ENCODE results near the gene RAPGEF4.
"Not testable (repeated sequence)": the region's sequence is repeated elsewhere in the genome, so short reads cannot be mapped to it uniquely, and the experiment has no call there.

Gene RAPGEF4

DNA sequence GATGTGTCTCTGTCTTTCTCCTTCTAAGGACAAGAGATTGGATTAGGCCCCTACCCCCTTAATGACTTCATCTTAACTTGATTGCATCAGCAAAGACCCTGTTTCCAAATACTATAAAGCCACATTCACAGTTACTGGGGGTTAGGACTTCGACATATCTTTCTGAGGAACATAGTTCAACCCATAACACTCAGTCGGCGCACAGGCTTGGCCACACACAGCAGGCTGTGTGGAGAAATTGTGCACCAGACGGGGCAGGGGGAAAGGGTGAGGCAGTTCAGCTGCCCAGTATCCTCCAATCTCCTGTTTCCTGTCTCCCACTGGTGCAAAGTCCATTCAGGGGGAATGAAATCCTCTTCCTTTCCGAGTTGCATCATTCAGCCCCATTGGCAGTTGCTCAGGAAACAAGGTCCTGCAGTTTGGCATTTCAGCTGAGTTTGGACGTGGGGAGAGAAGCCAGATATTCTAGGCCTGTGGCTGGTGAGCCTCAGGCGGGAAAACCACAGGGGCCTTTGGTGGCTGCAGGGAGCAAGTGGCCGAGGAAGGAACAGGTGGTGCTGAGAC is 9.4 kb upstream of the RAPGEF4 start:
- no peak for DNase-seq (ENCODE audit: low read depth)

DNA sequence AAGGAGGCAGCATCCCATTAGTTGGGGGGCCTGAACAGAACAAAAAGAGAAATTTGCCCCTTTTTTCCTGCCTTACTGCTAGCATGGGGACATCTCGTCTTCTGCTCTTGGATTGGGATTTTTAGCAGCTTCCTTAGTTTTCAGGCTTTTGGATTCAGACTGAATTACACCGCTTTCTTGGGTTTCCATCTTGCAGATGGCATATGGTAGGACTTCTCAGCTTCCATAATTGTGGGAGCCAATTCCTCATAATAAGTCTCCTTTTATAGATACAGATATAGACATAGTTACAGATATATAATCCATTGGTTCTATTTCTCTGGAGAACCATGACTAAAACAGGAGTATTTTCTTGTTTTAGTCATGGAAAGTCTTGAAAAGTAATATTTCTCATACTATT is 5.2 kb upstream of the RAPGEF4 start:
- DNase-seq (ENCODE audit: low read depth): no peak

DNA sequence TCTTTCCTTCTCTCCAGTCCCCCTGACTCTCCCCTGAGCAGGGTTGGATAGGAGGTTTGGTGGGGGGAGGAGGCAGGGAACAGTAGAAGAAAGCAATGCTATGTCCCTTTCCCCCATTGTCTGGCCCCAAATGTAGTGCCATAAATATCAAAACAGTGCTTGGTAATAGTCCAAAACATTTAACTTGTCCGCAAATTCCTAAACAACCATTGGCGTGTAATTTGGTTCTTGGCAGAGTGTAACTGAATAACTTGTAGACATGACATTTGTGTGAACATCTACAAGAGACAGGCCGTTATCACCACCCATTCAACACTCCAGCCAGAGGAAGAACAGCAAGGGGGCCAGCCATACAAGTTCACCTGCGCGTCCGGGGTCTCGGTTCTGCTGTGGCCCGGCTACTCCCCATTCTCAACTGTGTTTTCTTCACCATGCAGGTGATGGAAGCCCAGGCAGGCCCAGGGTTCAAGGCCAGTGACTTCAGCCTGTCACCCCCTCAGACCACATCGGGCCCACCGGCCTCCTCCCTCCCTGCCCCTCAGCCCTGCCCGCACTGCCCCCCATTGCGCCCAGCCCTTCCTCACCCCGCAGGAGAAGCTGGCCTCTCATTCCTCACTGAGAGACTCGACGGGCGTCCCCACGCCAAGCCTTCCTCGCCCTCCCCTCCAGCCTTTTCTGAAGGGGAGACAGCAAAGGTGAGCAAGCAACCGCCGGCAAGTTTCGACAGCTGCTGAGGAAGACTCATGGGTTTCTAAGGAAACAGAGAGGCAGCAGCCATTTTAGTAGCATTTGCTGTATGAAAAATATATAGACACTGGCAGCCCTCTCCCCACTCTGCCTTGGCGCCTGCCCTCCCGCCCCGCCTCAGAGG is 699 bp upstream of the RAPGEF4 start:
- DNase-seq (ENCODE audit: low read depth): no peak

DNA sequence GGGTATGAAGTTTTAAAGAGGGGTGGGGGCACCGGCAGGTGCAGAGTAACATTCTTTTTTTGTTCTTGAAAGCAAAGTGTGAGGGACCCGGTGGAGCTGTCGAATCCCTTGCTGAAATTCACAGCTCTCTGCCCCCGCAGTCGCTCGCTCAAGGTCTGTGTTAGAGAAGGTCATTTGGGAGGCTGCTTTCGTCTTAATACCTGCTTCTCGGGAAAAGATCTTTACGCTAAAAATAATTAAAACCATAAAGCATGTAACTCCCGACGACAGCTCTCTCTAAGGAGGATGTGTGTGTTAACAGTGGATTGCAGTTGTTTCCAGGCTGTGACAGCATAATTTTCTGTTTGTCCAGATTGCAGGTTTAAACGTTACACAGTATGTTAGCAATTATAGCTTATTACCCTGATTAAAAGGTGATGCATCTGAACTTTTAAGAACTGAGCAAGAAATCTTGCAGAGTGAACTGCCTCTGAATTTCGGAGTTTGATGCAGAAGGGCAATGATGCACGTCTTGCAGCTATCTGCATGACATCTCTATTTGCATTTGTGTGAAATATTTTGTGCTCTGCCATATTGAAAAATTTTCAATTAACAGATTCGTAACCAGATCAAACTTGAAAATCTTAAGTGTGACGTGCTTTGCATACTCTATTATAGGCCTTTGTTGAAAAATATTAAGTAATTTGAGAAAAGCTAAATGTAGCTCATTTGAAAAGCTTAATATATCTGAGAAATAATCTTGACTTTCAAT is 954 bp downstream of the RAPGEF4 start:
- DNase-seq (ENCODE audit: low read depth): no peak

DNA sequence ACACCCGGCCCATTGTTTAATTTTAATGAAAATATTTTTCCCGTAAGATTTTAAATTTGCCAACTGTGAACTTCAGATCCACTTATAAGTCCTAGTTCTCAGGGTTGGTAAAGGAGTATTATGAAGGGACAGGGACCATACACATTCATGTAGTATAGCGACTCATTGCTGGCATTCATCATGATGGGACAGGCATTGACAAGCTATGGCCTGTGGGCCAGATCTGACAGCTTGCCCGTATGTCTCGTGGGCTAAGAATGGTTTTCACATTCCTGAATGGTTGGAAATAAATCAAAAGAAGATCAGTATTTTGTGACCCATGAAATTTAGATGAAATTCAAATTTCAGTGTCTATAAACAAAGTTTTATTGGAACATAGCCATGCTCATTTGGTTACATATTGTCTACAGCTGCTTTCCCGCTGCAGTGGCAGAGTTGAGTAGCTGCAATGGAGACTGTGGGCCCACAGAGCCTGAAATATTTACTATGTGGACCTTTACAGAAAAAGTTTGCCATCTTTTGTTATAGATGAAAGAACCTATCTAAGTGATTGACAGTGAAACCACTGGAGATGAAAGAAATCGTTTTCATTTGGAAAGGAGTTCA is 4.1 kb downstream of the RAPGEF4 start:
- DNase-seq (ENCODE audit: low read depth): no peak

DNA sequence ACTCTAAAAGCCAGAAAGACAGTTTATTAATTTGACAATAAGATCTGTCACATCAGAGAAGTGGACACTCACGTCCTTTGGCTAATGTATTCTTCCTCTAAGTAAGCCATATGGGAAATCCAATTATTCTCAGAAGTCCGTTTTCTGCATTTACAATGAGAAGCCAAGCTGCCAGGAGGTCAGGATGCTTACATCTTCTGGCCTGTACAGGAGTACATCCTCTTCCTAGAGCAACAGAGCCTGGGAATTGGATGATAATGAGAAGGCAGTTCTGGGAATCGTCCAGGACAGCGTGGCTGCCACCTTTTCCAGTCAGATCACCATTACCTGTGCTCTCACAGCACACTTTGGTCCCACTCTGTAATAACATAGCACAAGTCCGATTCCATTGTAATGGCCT is 5.2 kb downstream of the RAPGEF4 start:
- DNase-seq (ENCODE audit: low read depth): no peak

DNA sequence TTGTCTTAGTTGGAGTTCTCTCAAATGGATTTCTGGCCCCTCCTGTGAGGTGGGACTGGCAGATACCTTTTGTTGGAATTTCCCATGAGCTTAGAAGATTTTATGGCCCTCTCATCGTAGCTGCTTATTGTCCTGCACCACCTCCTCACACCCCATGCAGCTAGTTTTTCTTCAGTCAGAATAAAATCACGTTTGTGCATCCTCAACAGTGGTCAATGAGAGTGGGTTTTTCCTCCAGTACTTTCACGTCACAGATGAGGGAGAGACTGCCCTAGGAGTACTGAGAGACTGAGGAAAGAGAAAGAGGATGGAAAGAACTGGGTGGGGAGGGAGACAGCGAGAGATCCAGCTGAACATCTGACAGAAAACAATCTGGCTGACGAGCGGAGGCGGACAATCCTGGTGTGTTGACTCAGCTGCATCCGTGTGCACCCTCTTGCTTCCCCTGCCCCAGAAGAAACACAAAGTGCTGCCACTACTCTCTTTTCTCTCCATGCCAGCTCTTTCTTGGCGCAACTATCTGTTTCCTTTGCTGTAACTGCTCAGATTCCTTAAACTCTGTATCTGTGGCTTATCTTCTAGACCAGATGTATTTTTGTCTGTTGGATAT is 7.4 kb downstream of the RAPGEF4 start:
- no peak for DNase-seq (ENCODE audit: low read depth)

DNA sequence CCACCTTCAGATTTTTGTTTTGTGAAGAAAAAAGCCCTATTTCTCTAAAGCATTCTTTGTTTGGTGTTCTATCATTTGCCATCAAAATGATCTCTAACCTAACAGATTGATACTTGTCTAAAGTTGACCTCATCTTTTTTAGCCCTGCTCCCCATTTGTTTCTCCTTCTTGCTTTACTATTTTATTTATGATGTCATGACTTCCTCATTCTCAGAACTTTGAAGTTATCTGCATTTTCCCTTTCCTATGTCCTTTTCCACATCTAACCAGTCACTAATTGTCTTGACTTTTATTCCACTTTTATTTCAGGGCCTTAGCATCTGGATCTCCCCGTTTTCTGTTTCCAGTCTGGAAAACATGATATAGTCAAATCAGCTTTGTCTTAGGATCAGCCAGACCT is 8.3 kb downstream of the RAPGEF4 start:
- no peak for DNase-seq (ENCODE audit: low read depth)

DNA sequence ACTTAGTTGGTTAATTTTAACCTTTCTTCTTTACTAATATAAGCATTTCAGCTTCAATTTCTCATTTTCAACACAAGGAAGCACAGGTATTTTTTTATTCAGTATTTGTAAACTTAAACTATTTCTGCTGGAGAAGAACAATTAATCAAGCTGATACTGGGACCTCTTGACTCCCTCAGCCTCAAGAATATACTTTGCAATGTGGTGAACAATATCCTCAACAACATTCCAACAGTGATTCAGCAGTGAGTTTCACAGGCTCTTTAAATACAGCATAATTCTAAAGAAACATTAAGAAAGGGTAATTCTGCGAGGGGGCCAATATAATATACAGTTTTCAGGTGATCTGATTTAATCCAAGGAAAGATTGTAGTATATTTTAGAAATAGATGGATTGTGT is 10.0 kb downstream of the RAPGEF4 start:
- no peak for DNase-seq (ENCODE audit: low read depth)

DNA sequence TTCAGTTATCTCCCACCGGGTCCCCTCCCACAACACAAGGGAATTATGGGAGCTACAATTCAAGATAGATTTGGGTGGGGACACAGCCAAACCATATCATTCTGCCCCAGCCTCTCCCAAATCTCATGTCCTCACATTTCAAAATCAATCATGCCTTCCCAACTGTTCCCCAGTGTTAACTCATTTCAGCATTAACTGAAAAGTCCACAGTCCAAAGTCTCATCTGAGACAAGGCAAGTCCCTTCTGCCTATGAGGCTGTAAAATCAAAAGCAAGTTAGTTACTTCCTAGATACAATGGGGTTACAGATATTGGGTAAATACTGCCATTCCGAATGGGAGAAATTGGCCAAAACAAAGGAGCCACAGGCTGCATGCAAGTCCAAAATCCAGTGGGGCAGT is 12.9 kb downstream of the RAPGEF4 start:
- DNase-seq (ENCODE audit: low read depth): not testable (repeated sequence)

DNA sequence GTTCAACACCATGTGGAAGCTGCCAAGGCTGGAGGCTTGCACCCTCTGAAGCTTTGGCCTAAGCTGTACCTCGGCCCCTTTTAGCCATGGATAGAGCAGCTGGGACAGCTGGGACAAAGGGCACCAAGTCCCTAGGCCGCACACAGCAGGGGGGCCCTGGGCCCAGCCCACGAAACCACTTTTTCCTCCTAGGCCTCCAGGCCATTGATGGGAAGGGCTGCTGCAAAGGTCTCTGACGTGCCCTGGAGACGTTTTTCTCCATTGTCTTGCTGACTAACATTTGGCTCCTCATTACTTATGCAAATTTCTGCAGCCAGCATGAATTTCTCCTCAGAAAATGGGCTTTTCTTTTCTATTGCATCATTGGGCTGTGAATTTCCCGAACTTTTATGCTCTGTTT is 13.7 kb downstream of the RAPGEF4 start:
- no peak for DNase-seq (ENCODE audit: low read depth)

DNA sequence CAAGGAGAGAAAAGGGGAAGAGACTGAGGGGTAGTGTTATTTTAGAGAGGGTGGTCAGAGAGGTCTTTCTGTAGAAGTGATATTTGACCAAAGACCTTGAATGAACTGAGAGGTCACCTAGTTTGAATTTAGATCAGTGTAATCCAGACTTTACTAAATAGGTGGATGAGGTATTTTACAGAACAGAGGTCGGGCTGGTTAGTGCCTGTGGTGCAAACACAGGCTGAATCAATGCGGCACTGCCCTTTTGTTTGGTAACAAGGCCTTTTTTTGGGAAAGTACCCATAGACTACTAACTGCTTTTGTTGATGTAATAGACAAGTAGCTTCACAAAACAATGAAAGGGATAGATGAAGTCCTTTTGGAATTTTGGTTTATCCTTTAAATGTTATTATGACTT is 15.9 kb downstream of the RAPGEF4 start:
- DNase-seq (ENCODE audit: low read depth): no peak

DNA sequence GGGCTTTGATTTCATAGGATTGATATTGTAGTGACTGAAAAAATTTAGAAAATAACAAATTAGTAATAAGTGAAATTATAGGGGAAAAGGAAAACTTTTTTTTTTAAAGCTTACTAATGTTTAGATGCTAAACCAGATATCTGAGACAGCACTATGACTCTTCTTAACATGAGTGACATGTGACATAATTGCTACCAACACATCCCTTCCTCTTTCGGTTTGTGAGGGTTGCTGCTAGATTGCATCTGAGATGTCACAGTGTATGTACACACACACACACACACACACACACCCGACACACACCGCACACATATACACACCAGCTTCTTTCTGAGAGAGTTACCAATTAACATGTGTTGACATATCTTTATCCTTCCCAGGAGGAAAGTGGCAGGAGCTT is 18.0 kb downstream of the RAPGEF4 start:
- DNase-seq (ENCODE audit: low read depth): no peak

DNA sequence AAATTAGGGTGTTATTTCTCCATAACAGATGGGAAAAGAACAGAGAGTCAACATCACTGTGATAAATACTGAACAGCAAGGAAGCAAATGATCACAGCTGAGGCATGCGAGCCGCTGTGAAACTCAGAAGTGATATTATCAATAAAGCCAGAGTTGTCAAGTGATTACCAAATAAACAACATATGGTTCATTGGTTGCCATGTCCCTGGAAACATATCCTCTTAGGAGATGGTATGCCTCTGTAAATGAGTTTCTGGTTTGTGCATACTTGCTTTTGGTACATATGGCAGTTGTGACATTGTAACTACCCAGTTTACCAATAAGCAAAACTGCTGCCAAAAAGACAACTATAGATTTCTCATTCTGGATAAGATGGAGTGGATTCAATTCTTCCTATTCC is 23.8 kb downstream of the RAPGEF4 start:
- no peak for DNase-seq (ENCODE audit: low read depth)

DNA sequence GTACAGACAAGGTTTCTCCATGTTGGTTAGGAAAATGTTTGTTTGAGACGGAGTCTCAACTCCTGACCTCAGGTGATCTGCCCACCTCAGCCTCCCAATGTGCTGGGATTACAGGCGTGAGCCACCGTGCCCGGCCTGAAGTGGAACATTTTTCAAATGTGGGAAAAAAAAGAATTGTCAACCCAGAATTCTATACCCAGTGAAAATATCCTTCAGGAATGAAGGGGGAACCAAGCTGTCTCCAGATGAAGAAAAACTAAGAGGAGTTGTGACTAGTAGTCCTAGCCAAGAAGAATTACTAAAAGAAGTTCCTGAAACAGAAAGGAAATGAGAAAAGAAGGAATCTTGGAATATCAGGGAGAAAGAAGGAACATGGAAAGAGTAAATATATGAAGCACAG is 25.7 kb downstream of the RAPGEF4 start:
- no peak for DNase-seq (ENCODE audit: low read depth)

DNA sequence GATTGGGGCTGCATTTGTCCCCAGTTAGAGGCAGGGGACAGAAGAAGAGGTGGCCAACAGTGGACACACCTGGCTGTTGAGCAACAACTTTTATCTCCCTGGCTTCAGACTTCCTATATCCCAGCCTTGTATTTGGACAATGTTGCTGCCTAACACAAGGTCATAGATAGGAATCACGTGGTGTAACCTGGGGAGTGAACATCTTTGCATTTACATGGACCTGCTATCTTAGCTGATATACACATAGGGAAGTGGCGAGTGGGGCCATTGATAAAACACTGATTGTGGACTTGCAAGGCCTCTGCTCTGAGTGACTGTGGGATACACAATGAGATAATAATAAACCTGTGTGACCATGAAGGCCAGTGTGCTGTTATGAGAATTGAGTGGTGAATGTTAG is 26.9 kb downstream of the RAPGEF4 start:
- DNase-seq (ENCODE audit: low read depth): no peak

DNA sequence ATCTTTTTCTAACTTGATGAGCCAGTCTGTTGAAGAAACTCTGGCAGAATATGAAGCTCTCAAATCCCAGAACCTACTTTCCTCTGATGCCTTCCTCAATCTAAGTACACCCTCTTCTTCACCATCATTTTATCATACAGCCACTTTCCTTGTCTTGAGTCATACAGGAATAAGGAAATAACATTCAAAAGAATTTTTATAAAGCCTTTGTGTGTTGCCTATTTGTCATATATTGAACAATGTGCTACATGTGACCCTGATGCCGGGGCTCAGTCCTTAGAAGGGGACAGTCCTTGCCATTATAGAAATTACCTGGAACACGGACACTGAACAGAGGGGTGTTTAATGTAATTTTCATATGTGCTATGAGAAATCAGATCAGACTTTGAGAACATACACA is 27.4 kb downstream of the RAPGEF4 start:
- no peak for DNase-seq (ENCODE audit: low read depth)

DNA sequence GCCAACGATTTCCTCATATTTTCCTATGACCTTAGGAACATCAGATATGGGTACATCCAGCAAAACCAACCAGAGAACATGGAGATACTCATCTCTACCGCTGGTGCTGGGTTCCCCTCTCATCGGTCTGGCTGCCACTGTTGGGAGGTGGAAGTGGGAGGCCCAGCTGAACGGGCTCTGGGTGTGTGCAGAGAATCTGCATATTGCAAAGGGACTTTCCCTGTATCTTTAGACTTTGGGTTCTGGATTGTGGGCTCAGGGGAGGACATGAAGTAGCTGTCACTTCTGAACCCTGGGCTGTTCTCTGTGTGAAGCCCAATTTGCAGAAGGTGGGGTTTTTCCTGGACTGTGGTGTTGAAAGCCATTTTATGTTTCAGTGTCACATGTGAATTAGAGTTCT is 30.0 kb downstream of the RAPGEF4 start:
- no peak for DNase-seq (ENCODE audit: low read depth)

DNA sequence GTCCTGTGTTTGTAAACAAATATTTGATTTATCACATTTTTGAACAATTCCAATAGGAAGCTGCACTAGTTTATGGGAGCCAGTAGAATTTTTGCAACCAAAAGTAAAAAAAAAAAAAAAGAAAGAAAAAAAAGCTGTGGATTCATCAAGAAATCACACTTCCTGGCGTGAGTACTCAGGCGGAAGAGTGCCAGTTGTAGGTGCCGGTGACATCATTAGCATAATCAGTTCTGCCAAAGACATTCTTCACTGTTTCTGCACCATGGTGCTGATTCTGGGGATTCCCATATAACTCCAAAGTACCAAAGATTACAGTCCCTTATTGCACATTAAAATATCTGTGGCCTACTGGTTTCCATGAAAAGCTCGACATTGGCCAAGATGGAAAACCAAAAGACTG is 32.8 kb downstream of the RAPGEF4 start:
- DNase-seq (ENCODE audit: low read depth): no peak

DNA sequence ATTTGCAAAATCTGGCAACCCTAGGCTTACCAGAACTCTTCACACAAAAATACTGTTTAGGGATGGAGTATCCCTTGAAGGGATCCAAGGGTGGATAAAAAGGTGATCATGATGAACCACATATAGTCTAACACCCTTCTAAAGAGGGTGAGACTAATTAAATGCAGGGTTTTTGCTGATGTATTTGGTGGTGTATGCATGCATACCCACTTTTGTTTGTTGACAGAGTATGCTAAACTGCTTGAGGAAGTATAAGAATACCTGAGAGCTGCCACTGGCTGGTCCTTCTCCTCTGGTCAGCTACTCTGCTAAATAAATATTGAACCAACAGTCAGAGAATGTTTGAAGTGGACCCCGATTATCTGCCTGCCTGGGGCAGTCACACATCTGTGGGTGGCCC is 34.2 kb downstream of the RAPGEF4 start:
- DNase-seq (ENCODE audit: low read depth): no peak

DNA sequence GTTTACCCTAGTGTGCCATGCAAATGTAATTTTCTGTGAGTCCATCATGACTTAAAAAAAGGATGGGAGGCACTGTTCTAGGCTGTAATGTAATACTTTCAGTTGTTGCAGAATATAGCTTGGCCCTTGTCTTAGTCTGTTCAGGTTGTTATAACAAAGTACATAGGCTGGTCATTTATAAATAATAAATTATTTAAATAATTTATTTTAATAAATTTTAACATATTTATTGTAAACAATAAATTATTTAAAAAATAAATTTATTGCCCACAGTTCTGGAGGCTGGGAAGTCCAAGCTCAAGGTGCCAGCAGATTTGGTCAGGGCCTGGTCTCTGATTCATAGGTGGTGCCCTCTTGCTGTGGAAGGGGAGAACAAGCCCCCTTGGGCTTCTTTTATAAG is 35.2 kb downstream of the RAPGEF4 start:
- no peak for DNase-seq (ENCODE audit: low read depth)

DNA sequence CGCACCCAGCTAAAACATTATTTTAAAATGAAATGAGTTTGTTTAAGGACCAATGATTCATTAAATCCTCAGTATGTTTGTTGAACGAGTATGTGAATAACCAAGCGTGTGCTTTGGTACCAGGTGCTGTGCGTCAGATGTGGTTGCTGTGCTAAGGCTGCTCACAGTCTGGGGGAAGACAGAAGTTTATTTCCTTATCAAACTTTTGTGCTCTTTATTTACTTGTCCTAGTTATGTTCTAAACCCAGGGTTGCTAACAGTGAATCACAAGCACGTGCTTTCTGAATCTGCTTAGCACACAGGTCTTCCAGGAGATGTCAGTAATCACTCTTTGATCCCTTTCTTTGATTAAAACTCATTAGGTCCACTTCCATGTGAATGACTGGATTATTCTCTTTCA is 37.0 kb downstream of the RAPGEF4 start:
- no peak for DNase-seq (ENCODE audit: low read depth)

Measured in activated T-cell treated with anti-CD3 and anti-CD28 coated beads for 48 hours (primary cell).